Astrocyte (in vitro differentiated cells and primary cell): Measurements from ENCODE around the gene CAPZB.

Experiments
- CTCF ChIP-seq: IDR thresholded peaks from 2 replicates; pipeline ENCODE4 v1.5.1; 2011; ENCODE audit warnings: low read depth, mild to moderate bottlenecking, inconsistent platforms, low read length, moderate library complexity; ENCODE audit not compliant: insufficient read depth
- EZH2 ChIP-seq: IDR thresholded peaks from 2 replicates; pipeline ENCODE4 v1.6.1; 2012; ENCODE audit warnings: mild to moderate bottlenecking, low read length, inconsistent platforms; ENCODE audit not compliant: insufficient read depth

- TF ChIP-seq CTCF, result no peak
- no peak for TF ChIP-seq EZH2
These were observed 59.6 kb downstream of the CAPZB start for GRCh38 chr1:19425646-19426239.
